GM19238 (cell line): ENCODE measurements around the gene IFTAP.

Source experiments
- DNase-seq: peaks from one replicate; pipeline ENCODE4 v3.0.0; 2011; ENCODE audit warnings: low spot score; ENCODE audit not compliant: insufficient read length

Gene IFTAP

DNA sequence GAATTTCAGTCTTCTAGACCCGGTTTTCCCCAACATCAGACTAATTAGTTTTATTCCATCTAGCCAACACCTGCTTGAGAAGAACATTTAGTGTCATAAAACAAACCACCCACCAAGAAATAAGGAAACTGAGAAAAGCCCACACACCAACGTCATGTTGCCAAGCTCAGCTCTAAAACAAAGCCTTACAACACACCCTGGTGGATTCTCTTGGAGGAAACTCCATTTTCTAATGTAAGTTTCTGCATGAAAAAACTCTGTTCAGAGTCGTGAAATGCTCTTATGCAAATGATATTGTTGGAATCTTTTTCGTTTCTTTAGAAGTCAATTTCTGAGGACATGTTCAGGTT is 108.7 kb downstream of the IFTAP start:
- no peak for DNase-seq
